Stimulated activated CD4-positive, alpha-beta T cell treated with anti-CD3 and anti-CD28 coated beads, Interleukin-15, amount 100 ng/mL, for 1 hour (primary cell): ENCODE data around the gene HS3ST3A1.

Experiments
- DNase-seq, 2 donors: peaks; one replicate each; pipeline ENCODE4 v3.0.0-alpha.2; 2020; ENCODE audit warnings: low read depth in 1 of 2, low spot score in 1 of 2

The HS3ST3A1 gene

DNA sequence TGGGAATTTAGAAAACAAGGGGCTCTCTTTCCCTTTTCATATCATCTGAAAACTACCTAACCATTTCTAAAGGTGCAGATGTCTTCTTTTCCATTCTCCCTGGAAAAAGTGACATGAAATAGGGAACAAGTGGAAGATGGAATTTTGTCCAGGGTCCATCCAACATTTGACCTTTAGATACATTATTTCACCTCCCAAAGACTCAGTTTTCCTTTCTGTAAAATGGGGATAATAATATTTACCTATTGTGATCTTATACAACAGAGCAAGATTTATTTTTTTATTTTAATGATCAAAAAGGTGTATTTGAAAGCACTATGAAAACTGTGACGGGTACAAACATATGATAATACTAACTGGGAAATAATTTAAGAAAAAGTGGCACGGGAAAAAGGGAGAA is 106.3 kb downstream of the HS3ST3A1 start:
- no peak for DNase-seq

DNA sequence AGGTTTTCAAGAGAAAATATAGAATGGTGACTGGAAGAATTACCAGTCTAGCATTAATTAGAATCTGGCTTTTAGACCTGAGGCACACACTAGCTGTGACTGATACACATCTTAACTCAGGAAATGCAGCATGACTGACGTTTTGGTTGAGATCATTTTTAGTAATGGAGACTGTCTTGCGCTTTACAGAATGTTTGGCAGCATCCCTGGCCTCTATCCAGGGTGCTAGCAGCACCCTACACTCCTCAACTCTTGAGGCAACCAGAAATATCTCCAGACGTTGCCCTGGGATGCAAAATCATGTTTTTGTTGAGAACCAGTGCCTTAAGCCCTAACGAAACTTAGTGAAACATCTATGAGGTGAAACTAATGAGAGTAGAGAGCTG is 109.0 kb downstream of the HS3ST3A1 start:
- no peak for DNase-seq

DNA sequence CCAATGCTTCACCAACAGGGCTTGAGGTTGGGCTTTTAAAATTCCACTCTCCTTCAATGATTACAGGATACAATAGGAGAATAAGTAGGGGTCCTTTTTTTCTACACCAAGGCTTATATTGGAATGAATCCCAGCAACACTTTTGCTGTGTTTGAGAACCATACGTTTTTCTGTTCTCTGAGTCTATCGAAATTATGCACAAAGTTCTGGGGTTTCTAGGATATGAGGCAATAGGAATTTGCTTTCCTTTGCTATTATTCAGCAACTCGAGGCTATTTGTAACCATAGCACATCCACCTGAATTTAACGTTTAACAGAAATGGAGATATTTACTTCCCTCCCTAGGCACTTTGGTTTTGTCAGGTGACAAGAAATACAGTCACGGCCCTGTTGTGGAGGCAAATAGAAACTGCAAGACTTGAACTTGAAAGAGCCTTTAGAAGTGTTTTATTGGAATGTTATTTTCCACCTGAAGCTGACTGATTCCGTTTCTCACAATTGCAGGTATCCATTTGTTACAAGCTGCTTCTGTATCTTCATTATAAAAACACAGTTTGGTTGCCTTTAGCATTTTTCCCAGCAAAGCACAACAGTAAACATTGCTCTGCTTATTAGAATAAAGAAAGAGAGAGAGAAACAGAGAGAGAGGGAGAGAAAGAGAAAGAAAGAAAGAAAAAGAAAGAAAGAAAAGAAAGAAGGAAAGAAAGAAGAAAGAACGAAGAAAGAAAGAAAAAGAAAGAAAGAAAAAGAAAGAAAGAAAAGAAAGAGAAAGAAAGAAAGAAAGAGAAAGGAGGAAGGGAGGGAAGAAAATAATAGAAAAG is 109.6 kb downstream of the HS3ST3A1 start:
- no peak for DNase-seq

DNA sequence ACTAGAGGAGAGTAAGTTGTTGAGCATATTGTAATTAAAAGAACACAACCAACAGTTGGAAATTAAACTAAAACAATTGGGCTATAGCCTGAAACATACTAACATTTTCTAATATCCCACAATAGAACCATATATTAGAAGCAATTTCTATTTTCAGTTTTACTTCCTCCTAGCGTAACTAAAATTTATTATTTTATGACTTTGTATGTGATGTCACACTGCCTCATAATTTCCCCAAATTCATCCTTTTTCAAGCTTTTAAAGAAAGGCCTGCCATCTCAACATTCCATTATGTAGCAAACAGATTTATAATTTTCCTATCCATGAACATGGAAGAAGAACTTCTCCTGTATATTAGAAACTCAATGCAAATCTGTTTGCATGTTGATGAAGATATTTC is 110.2 kb downstream of the HS3ST3A1 start:
- no peak for DNase-seq

DNA sequence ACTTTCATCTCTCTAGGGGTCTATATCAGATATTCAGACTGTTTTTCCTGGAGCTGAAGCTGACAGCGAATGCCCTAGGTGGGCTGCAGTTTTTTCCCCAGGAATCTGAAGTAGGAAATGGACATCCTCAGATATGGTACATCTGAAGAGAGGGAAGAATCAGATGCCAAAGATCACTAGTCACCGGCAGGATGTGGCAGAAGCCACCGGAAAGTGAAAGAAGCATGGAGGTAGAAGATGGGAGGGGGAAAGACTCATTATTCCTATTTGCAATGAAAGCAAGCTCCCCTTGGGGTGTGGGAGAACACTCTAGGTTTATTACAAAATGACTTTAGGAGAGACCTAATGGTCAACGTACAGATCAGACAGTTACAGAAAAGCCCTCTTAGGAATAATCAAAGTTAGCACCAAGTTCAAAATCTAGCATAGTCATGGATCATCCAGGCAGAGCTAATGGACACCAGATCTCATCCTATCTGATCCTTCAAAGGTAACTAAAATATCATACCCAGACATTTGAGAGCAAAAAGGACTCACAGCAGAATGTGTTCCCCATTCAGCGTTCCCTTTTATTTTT is 110.7 kb downstream of the HS3ST3A1 start:
- no peak for DNase-seq

DNA sequence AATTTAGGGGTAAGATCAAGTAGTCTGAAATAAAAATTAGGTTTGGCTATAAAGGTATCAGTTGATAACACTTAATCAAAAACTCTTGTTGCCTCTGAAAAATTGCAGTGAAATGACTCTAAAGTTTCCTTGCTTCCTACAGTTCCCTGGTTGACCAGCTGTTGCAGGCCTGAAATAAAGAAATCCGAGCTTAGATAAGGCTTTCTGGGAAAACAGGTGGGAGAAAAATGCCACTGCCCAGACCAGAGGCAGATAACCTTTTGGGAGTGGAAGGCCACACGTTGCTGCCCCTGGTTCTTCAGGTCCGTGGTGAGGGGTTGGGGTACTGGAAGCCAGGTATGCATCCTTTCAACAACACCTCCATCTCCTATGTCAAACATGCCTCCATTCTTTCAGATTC is 111.3 kb downstream of the HS3ST3A1 start:
- no peak for DNase-seq

DNA sequence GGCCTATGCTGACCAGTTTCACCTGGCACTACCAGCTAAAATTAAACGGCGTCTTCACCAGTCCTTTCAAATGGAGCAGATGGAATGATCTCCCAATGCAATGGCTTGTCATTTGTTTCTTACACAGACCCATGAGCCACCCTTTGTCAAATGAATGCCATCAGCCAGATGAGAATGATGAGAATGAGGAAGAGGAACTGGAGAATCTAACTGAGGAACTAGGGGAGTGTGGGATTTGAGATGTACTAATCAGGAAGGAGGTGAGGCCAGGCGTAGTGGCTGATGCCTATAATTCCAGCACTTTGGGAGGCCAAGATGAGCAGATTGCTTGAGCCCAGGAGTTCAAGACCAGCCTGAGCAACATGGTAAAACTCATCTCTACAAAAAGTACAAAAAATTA is 116.4 kb downstream of the HS3ST3A1 start:
- DNase-seq = no peak

DNA sequence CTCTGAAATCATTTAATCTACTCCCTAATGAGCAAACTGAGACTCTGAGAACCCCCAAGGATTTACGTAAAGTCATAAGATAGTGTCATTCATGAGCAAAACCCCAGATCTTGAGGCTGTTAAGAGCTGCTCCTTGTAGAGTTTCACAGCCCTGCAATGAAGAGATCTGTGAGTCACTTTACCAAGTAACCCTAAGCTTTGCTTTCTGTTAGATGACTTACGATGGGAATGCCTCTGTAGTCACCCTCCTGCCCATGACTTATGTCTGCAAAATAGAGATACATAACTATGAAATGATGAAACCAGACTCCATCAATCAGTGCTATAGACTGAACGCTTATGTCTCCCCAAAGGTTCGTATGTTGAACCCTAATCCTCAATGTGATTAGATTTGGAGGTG is 117.7 kb downstream of the HS3ST3A1 start:
- DNase-seq = no peak

DNA sequence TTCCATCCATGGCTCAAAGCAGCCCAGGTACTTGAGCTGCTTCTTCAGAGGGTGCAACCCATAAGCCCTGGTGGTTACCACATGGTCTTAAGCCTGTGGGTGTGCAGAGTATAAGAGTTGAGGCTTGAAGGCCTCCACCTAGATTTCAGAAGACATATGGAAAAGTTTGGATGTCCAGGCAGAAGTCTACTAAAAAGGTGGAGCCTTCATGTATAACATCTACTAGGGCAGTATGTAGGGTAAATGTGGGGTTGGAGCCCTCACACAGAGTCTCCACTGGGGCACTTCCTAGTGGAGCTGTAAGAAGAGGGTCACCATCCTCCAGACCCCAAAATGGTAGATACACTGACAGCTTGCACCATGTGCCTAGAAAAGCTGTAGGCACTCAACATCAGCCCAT is 120.9 kb downstream of the HS3ST3A1 start:
- no peak for DNase-seq

DNA sequence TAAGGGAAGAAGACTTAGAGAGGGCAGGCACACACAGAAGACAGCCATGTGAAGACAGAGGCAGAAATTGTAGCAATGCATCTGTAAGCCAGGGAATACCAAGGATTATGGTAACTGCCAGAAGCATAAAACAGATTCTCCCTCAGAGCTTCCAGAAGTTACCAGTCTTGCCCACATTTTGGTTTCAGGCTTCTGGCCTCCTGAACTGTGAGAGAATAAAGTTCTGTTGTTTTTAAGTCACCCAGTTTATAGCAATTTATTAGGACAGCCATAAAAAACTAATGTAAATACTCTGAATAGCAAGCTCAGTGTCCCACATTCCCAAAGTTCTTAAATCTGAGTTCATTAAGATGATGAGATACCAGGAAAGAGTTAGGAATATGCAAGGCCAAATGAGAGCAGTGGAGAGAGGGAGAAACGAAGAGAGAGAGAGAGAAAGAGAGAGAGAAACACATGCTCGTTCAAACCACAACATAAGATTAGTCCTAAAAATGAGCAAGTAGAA is 123.4 kb downstream of the HS3ST3A1 start:
- DNase-seq = no peak

DNA sequence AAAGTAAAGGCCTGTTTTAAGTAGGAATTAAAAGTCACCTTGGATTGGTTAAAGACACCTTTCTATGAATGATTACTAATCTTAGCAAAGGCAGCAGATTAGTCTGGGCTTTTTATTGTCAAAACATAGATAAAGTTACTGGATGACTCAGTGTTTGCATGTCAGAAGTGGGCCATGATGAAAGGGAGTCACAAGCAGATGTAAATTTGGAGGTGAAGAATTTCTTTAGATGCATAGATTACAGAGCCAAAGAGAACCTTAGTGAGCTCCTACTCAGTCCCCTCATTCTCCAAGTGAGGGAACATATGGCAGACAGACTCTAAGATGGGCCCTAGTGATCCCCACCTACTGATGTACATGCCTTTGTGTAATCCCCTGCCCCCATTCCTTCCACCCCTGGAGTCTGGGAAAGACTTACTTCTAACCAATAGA is 124.5 kb downstream of the HS3ST3A1 start:
- no peak for DNase-seq

DNA sequence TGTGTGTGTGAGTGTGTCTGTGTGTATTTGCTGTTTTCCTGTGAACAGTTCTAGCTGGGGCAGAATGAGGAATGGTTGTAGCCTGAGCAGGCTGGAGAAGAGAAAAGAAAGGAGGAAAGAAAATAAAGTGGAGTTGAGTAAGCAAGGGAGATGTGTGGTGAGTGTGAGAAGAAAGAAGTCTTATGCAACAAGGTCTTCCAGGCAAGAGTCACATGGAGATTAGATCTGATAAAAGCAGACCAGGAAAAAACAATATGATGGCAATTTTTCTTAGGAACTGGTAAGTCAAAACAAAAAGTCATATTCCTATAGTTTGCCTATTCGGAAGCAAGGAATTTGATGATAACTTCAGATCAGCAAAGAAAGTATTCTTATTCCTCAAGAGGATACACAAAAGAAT is 125.0 kb downstream of the HS3ST3A1 start:
- no peak for DNase-seq

DNA sequence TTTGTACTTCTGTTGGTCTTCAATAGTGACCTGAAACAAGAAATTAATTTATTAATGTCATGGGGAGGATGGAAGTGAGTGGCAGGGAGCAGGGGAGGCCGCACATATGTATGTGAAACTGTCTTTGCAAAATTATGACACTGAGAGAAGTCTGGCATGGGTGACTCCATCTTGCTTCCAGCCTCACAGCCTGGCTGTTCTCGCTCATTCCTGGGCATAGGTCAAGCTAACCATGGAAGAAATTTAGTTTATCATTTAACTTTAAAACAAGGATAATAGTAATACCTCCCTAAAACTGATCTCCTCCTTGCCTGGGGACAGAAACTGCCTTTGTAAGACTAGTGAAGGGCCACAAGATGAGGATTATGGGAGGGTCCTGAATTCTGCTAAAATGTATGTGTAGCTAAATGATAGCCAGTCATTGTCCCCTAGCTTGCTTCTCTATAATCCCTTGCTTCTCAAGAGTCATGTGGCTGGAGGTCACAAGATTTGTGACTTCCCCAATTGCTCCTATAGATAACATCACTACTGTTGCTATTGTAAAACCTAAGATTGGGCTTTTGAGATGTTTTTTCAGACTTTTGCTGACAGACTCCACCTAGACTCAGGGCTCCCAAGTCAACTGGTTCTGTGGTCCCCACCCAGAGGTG is 126.0 kb downstream of the HS3ST3A1 start:
- DNase-seq = no peak

DNA sequence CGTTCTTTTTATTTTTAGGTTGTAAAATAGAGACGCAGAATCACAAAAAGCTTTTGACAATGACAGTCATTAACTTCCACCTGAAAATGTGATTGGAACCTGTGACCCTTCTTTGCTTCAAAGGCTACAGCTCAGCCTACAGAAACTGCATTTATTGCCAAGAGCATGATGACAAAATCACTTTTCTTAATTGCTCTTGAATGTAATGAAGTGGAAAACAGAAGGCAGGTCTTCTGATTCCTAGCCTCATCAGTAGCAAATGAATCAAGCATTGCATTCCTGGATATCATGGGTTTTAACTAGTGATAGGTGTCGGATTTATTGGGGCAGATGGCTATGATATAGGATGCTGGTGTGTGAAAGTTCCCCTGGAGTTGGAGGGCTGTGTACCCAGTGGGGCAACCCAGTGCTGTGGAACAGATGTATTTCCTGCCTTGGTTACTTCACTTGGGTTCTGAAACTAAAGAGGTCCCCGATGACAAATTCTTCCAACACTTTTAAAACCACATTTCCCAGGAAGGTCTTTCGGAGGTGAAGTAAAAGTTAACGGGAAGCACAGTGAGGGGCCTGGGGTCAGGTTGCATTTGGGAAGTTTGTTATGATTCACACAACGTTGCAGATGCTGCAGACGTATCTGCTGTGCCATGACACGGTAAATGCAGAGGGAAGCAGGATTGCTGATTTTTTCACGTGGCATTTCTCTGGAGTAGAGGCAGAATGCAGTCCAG is 127.5 kb downstream of the HS3ST3A1 start:
- DNase-seq = no peak

DNA sequence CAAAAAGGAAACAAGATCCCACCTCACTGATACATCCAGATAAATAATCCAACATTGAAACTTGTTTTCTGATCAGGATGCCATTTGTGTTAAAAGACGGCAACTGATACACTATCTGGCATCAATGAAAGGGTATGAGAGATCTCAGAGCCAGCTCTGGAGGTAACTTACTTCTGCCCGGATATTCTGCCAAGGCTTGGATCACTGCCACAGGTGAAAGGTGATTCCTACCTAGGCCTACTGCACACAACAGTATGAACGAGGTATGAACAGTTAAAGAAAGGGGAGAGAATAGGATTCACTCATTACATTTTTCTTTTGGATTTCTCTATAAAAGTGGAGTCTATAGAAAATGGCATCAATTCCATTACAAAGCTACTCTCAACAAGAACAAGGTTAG is 136.1 kb downstream of the HS3ST3A1 start:
- DNase-seq = no peak

DNA sequence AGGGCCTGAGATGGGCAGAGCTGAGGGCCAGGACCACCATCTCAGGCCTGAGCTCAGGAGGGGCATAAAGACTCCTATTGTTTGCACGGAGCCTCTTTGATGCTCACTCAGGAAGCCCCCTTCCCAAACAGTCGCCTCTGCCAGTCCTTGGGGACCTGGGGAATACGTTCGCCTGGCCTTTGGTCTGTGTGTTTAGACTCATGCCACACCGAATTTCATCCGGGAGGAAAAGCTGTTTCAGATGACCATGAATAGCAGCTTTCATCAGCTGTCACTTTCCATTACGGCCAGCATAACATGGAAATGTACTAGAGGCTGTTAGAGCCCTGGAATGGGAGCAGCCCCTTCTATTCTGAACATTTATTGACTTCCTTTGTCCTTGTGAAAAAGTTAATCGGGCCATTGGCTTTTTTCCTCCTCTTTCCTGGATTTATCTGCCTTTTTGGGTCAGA is 139.0 kb downstream of the HS3ST3A1 start:
- DNase-seq = no peak

DNA sequence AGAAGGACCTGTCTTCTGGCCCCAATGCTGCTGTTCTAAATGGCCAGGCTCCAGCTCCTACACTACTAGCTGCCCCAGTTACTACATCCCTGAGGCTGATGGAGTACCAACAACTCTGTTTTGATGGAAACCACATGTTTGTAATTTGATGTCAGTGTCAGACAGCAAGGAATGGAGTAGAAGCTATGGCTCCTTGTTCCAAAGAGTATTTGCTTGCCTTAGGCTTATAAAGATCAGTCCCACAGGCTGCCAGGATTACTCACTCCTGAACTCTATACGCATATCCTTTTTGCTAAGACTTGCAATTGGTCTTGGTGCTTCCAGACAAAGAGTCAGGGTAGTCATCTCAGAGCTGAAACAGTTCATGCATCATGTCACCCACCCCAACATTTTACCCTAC is 139.6 kb downstream of the HS3ST3A1 start:
- DNase-seq = no peak

DNA sequence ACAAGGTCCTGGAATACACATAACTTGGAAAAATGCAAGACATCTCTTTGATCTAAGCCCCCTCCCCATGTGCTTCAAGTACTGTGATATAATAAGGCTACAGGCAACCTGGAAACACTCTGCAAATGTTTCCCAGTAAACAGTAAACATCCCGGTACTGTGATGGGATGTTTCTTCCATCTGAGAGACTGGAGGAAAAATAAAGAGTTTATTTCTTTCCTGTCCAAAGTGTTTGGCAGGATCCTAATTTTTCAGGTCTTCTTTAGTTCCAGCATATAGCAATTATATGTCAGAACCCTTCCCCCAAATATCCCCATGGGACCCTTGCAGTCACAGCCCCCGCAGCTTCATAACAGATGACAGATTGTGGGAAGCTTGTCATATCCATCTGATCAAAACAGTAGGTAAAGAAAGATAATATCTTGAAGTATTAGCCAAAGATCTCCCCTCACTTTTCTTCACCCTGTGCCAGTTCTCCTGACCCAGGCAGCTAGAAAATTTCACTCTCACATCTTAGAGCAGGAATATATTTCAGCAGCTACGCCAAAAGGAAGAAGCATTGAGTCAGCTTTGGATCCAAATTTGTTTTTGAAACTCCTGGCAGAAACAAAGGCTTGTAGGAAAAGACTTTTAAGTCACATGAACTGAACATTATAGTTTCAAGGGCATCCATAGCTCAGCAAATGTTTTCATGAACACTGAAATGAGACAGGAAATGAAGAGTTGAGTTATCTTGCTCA is 141.3 kb downstream of the HS3ST3A1 start:
- no peak for DNase-seq

DNA sequence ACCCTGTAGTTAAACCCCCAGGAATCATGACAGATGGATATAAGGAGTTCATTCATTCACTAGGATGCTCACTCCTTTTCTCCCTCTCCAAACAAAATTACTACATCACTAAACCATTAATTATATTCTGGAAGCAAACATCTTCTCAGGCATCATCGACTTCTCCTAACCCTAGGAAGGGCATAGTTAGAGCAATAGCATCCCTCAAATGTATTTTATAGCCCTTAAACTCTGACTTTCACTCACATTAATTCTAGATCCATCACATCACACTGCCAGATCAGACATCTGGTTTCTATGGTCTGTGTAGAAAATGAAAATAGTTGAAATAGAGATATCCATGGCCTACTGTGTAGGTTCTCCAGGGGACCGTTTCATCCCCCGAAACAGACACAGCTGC is 143.9 kb downstream of the HS3ST3A1 start:
- no peak for DNase-seq
